ENCODE data around the gene VPS45. TPM values are rescaled to one million over a fixed set of nuclear protein-coding genes. Genes with fewer than 3 reads are reported as not detected.
A peak's percentile ranks its signal among the peaks of the same experiment; 100 is the strongest.

Gene VPS45
- total RNA-seq, 1 donor from 2014 or later: 37.4 TPM

DNA sequence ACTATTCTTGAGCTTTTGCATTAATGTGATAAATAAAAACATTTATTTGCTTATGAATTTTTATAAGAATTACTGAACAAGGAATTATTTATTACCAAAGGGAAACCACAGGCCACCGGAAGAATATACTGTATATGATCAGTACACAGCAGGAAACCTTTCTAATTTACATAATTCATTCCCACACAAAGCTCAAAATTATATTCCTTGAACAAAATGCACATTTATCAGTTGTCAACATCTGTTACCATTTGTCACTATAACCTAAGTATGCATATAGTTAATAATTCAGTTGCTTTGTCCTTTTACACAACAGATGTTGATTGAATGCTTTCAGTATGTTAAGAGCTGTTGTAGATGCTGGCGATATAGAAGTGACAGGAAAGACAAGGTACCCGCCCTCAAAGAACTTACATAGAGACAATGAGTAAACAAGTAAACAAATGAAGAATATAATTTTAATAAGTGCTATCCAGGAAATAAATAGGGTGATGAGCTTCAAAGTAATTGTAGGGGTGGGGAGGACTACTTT lies 27.2 kb downstream of the VPS45 start:
- no peaks in the 10 kb centered on the region for H3K4me1 ChIP-seq
- no peak overlapping the region for H3K27ac ChIP-seq
- no peaks in the 10 kb centered on the region for H3K9me3 ChIP-seq
- peaks cover 54% of the 10 kb centered on the region for H3K36me3 ChIP-seq
- intact Hi-C loops (cut with DNase I): no loop called here
- DNase-seq (no peak), ATAC-seq (no peak)
- TF ChIP-seq, protein P1, sequence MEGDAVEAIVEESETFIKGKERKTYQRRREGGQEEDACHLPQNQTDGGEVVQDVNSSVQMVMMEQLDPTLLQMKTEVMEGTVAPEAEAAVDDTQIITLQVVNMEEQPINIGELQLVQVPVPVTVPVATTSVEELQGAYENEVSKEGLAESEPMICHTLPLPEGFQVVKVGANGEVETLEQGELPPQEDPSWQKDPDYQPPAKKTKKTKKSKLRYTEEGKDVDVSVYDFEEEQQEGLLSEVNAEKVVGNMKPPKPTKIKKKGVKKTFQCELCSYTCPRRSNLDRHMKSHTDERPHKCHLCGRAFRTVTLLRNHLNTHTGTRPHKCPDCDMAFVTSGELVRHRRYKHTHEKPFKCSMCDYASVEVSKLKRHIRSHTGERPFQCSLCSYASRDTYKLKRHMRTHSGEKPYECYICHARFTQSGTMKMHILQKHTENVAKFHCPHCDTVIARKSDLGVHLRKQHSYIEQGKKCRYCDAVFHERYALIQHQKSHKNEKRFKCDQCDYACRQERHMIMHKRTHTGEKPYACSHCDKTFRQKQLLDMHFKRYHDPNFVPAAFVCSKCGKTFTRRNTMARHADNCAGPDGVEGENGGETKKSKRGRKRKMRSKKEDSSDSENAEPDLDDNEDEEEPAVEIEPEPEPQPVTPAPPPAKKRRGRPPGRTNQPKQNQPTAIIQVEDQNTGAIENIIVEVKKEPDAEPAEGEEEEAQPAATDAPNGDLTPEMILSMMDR (IDR thresholded peaks at IDR 0.05): no peak
- no peak overlapping the region for H3K4me3 ChIP-seq
- H3K27me3 ChIP-seq: no peaks in the 10 kb centered on the region

DNA sequence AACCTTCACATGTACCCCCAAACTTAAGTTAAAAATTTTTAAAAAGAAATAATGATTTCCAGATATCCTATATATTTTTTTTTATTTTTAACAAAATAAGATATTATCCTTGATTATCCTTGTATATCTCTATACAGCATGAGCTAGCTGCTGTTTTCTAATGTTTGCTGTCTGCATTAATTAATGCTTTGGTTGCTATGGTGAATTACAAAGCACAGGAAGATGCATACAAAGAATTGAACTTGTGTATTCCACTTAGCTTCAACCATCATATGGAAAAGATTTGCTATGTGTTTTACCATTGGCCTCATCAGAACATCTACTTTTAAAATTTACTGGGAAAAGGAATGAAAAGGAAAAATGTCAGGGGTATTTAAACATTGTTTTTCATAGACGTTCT lies 35.4 kb downstream of the VPS45 start:
- Histone ChIP-seq H3K36me3 (peaks cover 12% of the 10 kb centered on the region), H3K9me3 (no peaks in the 10 kb centered on the region), H3K4me3 (no peak overlapping the region), H3K27me3 (no peaks in the 10 kb centered on the region), H3K27ac (no peak overlapping the region), H3K4me1 (no peaks in the 10 kb centered on the region)
- TF ChIP-seq, protein P1 (IDR thresholded peaks at IDR 0.05): no peak
- no peak for DNase-seq
- intact Hi-C loops (cut with DNase I): no loop called here
- ATAC-seq: no peak

DNA sequence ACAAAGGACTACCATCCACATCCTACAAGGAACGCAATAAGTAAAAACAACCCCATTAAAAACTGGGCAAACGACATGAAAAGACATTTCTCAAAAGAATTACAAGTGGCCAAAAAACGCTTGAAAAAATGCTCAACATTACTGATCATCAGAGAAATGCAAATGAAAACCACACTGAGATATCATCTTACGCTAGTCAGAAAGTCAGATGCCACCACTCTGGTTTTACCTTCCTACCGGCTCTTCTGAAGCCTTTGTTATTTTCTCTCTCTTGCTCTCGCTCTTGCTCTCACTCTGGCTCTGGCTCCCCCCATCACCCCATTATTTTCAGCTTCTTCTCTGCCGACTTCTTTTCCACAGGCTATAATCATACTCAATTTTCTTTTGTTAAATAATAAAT lies 38.8 kb downstream of the VPS45 start:
- Histone ChIP-seq H3K9me3 (no peaks in the 10 kb centered on the region), H3K4me1 (no peaks in the 10 kb centered on the region), H3K36me3 (no peaks in the 10 kb centered on the region), H3K27ac (no peak overlapping the region), H3K4me3 (no peak overlapping the region), H3K27me3 (no peaks in the 10 kb centered on the region)
- TF ChIP-seq, protein P1 (IDR thresholded peaks at IDR 0.05): no peak
- ATAC-seq (no peak), DNase-seq (no peak)
- intact Hi-C loops (cut with DNase I): no loop called here

DNA sequence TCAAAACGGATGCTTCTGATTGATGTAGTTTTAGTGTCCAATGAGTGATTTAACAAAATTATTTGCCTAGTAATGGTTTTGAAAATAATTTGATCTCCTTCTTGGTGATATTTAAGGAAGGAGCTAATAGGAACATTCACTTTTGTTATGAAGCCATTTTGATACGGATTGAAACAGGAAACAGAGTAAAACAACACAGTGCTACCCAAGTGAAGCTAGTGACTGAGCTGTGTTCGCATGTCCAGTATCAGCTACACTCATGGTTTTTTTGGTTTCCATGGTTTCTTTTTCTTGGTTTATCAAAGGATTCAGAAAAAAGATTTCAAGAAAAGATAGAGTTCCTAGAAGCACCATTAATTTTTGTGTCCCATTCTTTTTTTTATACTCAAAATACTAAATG lies 42.0 kb downstream of the VPS45 start:
- Histone ChIP-seq H3K4me3 (no peak overlapping the region), H3K27me3 (no peaks in the 10 kb centered on the region), H3K27ac (peak overlapping the region; percentile 62), H3K36me3 (no peaks in the 10 kb centered on the region), H3K9me3 (no peaks in the 10 kb centered on the region), H3K4me1 (no peaks in the 10 kb centered on the region)
- intact Hi-C loops (cut with DNase I): no loop called here
- no peak for DNase-seq
- TF ChIP-seq, protein P1 (IDR thresholded peaks at IDR 0.05): no peak
- no peak for ATAC-seq

DNA sequence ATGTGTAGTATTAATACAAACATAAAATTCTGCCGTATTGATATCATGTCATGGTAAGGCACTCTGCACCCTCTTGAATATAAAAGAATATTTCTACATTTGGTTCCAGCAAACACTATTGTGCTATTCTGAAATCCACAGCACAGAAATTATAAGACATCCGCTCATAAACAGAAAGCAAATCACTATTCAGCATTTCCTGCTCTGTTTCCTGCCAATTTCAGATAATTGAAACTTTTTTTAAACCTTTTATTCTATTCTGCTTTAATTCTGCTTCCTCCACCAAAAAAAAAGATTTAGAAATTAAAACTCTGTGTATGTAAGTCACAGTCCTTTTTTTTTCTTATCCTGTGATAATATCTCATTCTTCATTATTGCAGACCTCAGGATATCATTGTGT lies 42.5 kb downstream of the VPS45 start:
- TF ChIP-seq, protein P1 (IDR thresholded peaks at IDR 0.05): no peak
- Histone ChIP-seq H3K4me1 (no peaks in the 10 kb centered on the region), H3K36me3 (no peaks in the 10 kb centered on the region), H3K27ac (peak overlapping the region; percentile 62), H3K4me3 (no peak overlapping the region), H3K9me3 (peaks cover 4% of the 10 kb centered on the region), H3K27me3 (no peaks in the 10 kb centered on the region)
- intact Hi-C loops (cut with DNase I): no loop called here
- ATAC-seq: no peak
- no peak for DNase-seq

DNA sequence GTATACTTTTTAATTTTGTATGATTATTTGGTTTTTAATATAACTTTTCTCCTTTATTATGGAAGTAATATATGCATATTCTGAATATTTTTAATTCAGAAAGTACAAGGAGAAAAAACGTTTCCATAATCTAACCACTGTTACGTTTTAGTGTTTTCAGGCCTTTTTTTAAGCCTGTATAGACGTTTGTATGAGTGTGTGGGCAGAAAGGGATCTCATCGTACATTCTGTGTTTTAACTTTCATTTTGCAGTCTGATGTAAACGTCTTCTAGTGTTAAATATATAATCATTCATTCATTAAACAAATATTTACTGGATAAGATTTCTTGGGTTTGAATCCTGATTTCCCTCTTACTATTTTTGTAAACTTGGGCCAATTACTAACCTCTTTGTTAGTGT lies 44.1 kb downstream of the VPS45 start:
- no peak overlapping the region for H3K4me3 ChIP-seq
- H3K9me3 ChIP-seq: peaks cover 6% of the 10 kb centered on the region
- DNase-seq (no peak), ATAC-seq (no peak)
- no peaks in the 10 kb centered on the region for H3K27me3 ChIP-seq
- no peaks in the 10 kb centered on the region for H3K36me3 ChIP-seq
- H3K4me1 ChIP-seq: no peaks in the 10 kb centered on the region
- intact Hi-C loops (cut with DNase I): no loop called here
- no peak overlapping the region for H3K27ac ChIP-seq
- TF ChIP-seq, protein P1 (IDR thresholded peaks at IDR 0.05): no peak

Data from upper lobe of right lung (tissue), 1 donor.